NCI-H2227 treated with DMSO at 0.1 percent for 48 hours (cell line): ENCODE results near the gene TRIOBP.

Experiments
- DNase-seq: peaks from one replicate; lab custom pipeline; 2025; lab: John Stamatoyannopoulos, UW

Gene TRIOBP

GRCh38 chr22:37824674-37825641 is 128.1 kb downstream of the TRIOBP start:
- no peak for DNase-seq
